ENCODE measurements around the gene SLCO3A1. TPM values are rescaled to one million over a fixed set of nuclear protein-coding genes. Genes with fewer than 3 reads are reported as not detected.

The SLCO3A1 gene
- total RNA-seq, 1 experiment from 2014 or later: 5.1 TPM

GRCh38 chr15:91927585-91927984, 74.1 kb downstream of the SLCO3A1 start:
- no peaks in the 10 kb centered on the region for H3K79me2 ChIP-seq (ENCODE audit: insufficient read depth, low read length)
- DNase-seq (ENCODE audit: low read depth, low spot score): no peak
- no peaks in the 10 kb centered on the region for H3K9me3 ChIP-seq (ENCODE audit: control insufficient read depth in 1 of 2, insufficient read depth in 1 of 2, low read depth in 1 of 2, low read length in 2 of 2)
- H3K27ac ChIP-seq (ENCODE audit: low read depth, low read length): no peak overlapping the region
- H3K4me2 ChIP-seq (ENCODE audit: low read length): no peak overlapping the region
- no peaks in the 10 kb centered on the region for H3K36me3 ChIP-seq (ENCODE audit: control insufficient read depth in 1 of 2, insufficient read depth in 2 of 2, low read length in 2 of 2)
- no peak overlapping the region for H2AFZ ChIP-seq (ENCODE audit: low read depth, low read length, poor library complexity, severe bottlenecking)
- ChIA-PET CTCF (no interaction called here), POLR2A (no interaction called here), RAD21 (ENCODE audit: low non-redundant PET in 1 of 2, low total read pairs in 2 of 2, uncharacterized antibody in 2 of 2, unreplicated experiment in 2 of 2) (no interaction called here)
- no peaks in the 10 kb centered on the region for H3K27me3 ChIP-seq (ENCODE audit: insufficient read depth, low read length)
- ATAC-seq: no peak
- intact Hi-C loops (cut with micrococcal nuclease): no loop called here
- H3K4me1 ChIP-seq (ENCODE audit: control insufficient read depth in 1 of 2, insufficient read depth in 2 of 2, low read length in 2 of 2): no peaks in the 10 kb centered on the region
- no peak overlapping the region for H3K4me3 ChIP-seq (replicated peaks in 1 of 2; ENCODE audit: low read depth in 1 of 2, low read length in 2 of 2)
- no peak overlapping the region for H3K9ac ChIP-seq (ENCODE audit: low read length)
- no peak for TF ChIP-seq EZH2phosphoT487 (IDR thresholded peaks at IDR 0.05; ENCODE audit: borderline replicate concordance)
- no peak for TF ChIP-seq SP1 (IDR thresholded peaks at IDR 0.05; ENCODE audit: low read depth)
- TF ChIP-seq YY1 (IDR thresholded peaks at IDR 0.05; ENCODE audit: extremely low read depth, insufficient replicate concordance, low read depth, low read length): no peak
- TF ChIP-seq EGR1 (IDR thresholded peaks at IDR 0.05; ENCODE audit: low read depth): no peak
- no peak for TF ChIP-seq TCF7L2 (IDR thresholded peaks at IDR 0.05; ENCODE audit: borderline replicate concordance, extremely low read depth, insufficient read depth, insufficient read length)
- TF ChIP-seq CEBPB (IDR thresholded peaks at IDR 0.05; ENCODE audit: low read depth): no peak
- TF ChIP-seq CBX3 (IDR thresholded peaks at IDR 0.05; ENCODE audit: low read depth): no peak
- TF ChIP-seq ELF1 (IDR thresholded peaks at IDR 0.05; ENCODE audit: borderline replicate concordance, low read depth): no peak
- TF ChIP-seq ZNF274 (IDR thresholded peaks at IDR 0.05; ENCODE audit: low read depth, low read length): no peak
- no peak for TF ChIP-seq RAD21 (IDR thresholded peaks at IDR 0.05; ENCODE audit: low read depth)
- no peak for TF ChIP-seq POLR2AphosphoS5 (IDR thresholded peaks at IDR 0.05; ENCODE audit: low read depth, low read length)
- no peaks in the 10 kb centered on the region for H4K20me1 ChIP-seq (ENCODE audit: insufficient read depth)
- BruUV-seq (replicated peaks): no TSS peak
- no peaks in the 10 kb centered on the region for H3K9me2 ChIP-seq (ENCODE audit: insufficient read depth)

- no peak for DNase-seq (ENCODE audit: low read depth, low spot score)
- no peaks in the 10 kb centered on the region for H3K9me2 ChIP-seq (ENCODE audit: insufficient read depth)
- BruUV-seq (replicated peaks): no TSS peak
- no peak overlapping the region for H3K4me3 ChIP-seq (replicated peaks in 1 of 2; ENCODE audit: low read depth in 1 of 2, low read length in 2 of 2)
- H4K20me1 ChIP-seq (ENCODE audit: insufficient read depth): no peaks in the 10 kb centered on the region
- H3K27ac ChIP-seq (ENCODE audit: low read depth, low read length): no peak overlapping the region
- intact Hi-C loops (cut with micrococcal nuclease): no loop called here
- CTCF ChIA-PET: no interaction called here
- RAD21 ChIA-PET (ENCODE audit: low non-redundant PET in 1 of 2, low total read pairs in 2 of 2, uncharacterized antibody in 2 of 2, unreplicated experiment in 2 of 2): no interaction called here
- H3K4me1 ChIP-seq (ENCODE audit: control insufficient read depth in 1 of 2, insufficient read depth in 2 of 2, low read length in 2 of 2): no peaks in the 10 kb centered on the region
- H2AFZ ChIP-seq (ENCODE audit: low read depth, low read length, poor library complexity, severe bottlenecking): no peak overlapping the region
- no peaks in the 10 kb centered on the region for H3K79me2 ChIP-seq (ENCODE audit: insufficient read depth, low read length)
- POLR2A ChIA-PET: no interaction called here
- no peak for ATAC-seq
- H3K9ac ChIP-seq (ENCODE audit: low read length): no peak overlapping the region
- no peaks in the 10 kb centered on the region for H3K9me3 ChIP-seq (ENCODE audit: control insufficient read depth in 1 of 2, insufficient read depth in 1 of 2, low read depth in 1 of 2, low read length in 2 of 2)
- no peaks in the 10 kb centered on the region for H3K27me3 ChIP-seq (ENCODE audit: insufficient read depth, low read length)
- no peak overlapping the region for H3K4me2 ChIP-seq (ENCODE audit: low read length)
- H3K36me3 ChIP-seq (ENCODE audit: control insufficient read depth in 1 of 2, insufficient read depth in 2 of 2, low read length in 2 of 2): no peaks in the 10 kb centered on the region
- TF ChIP-seq SP1 (IDR thresholded peaks at IDR 0.05; ENCODE audit: low read depth): no peak
- TF ChIP-seq EGR1 (IDR thresholded peaks at IDR 0.05; ENCODE audit: low read depth): no peak
- TF ChIP-seq EZH2 (IDR thresholded peaks at IDR 0.05): no peak
- no peak for TF ChIP-seq CTCF (IDR thresholded peaks at IDR 0.05 in 2 of 3, conservative IDR thresholded peaks at IDR 0.05 in 1 of 3; ENCODE audit: borderline replicate concordance in 1 of 3, insufficient read depth in 1 of 3, low read depth in 2 of 3, low read length in 2 of 3)
- no peak for TF ChIP-seq ATF3 (IDR thresholded peaks at IDR 0.05)
- TF ChIP-seq CEBPB (IDR thresholded peaks at IDR 0.05; ENCODE audit: low read depth): no peak
- no peak for TF ChIP-seq CBX3 (IDR thresholded peaks at IDR 0.05; ENCODE audit: low read depth)
- no peak for TF ChIP-seq REST (IDR thresholded peaks at IDR 0.05; ENCODE audit: low read depth)
- no peak for TF ChIP-seq SIN3A (IDR thresholded peaks at IDR 0.05; ENCODE audit: low read depth)
- no peak for TF ChIP-seq YY1 (IDR thresholded peaks at IDR 0.05; ENCODE audit: extremely low read depth, insufficient replicate concordance, low read depth, low read length)
- no peak for TF ChIP-seq ELF1 (IDR thresholded peaks at IDR 0.05; ENCODE audit: borderline replicate concordance, low read depth)
Measured at GRCh38 chr15:91928675-91929074, 75.2 kb downstream of the SLCO3A1 start.

Measured in HCT116 (cell line).